Measurements from ENCODE around the gene CACYBP.

The CACYBP gene

DNA sequence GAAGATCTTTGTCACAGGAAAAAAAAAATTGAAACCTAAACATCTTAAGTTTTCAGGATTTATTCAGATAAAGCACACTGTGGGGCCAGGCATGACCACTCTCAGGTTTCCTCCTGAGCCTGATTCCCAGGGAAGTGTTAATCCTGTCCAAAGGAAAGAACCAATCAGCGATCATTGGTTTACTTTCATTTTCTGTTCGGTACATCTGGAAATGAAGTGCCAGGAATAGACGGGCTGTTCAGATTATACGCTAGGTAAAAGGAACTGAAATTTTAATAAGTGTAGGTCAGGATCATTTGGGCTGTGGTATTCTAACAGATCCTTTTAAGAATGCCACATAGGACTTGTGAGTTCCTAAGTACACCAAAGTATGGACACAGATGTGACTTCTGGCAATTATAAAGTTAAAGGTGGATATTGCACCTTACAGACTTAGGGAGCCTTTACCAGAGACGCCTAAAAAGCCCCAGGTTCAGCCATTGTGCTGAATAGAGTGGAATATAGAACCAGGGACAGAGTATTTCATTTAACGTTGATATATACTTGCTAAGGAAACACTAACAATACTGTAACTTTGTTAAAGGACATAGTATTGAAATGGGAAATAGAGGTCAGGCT, 9.3 kb upstream of the CACYBP start:
- DNase-seq: no peak
- ATAC-seq: no peak
- no peaks in the 10 kb centered on the region for H3K27me3 Mint-ChIP-seq
- peaks cover 25% of the 10 kb centered on the region for H3K4me1 Mint-ChIP-seq
- H3K4me3 Mint-ChIP-seq: peak overlapping the region; percentile 81
- H3K9me3 Mint-ChIP-seq: no peaks in the 10 kb centered on the region
- peak overlapping the region; percentile 89 for H3K27ac Mint-ChIP-seq
- H3K36me3 Mint-ChIP-seq (ENCODE audit: low read depth): peaks cover 5% of the 10 kb centered on the region

DNA sequence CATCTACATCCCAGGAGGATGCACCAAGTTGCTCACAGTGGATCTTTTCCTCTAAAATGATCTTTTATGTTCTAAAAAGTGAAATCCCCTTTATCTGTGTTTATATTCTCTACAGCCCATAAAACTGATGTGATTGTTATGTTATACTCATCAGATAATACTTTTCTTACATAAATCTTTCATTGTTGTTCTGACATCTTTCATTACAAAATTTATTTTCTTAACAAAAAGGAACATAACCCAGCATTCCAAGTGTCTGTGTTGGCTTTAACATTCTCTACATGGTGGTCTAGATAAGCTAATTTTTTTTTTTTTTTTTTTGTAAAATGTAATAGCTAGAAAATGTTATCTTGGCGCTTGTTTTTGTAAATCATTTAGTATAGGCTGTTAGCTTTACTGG, 8.3 kb upstream of the CACYBP start:
- no peak overlapping the region for H3K27ac Mint-ChIP-seq
- no peaks in the 10 kb centered on the region for H3K9me3 Mint-ChIP-seq
- peaks cover 7% of the 10 kb centered on the region for H3K36me3 Mint-ChIP-seq (ENCODE audit: low read depth)
- no peaks in the 10 kb centered on the region for H3K27me3 Mint-ChIP-seq
- no peak overlapping the region for H3K4me3 Mint-ChIP-seq
- DNase-seq (no peak), ATAC-seq (no peak)
- peaks cover 27% of the 10 kb centered on the region for H3K4me1 Mint-ChIP-seq

DNA sequence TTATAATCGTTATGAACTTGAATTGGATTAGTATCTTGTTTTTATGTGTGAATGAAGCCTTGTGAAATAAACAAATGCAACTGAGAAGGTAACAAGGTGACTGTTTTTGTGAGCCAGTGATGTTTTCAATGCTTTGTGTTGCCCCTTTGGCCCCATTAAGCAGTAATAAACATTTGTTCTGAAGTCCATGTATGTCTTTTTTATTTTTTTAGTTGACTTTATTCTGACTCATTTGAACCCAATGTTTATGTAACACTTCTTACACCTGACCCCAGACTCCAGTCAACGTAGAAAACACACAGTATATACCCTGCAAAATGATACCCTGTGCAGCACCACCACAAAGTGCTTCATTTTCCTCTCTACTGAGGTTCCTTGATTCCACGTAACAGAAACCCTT, 4.6 kb upstream of the CACYBP start:
- Mint-ChIP-seq H3K36me3 (ENCODE audit: low read depth) (peaks cover 12% of the 10 kb centered on the region), H3K9me3 (no peaks in the 10 kb centered on the region), H3K4me3 (no peak overlapping the region), H3K4me1 (peaks cover 26% of the 10 kb centered on the region), H3K27me3 (no peaks in the 10 kb centered on the region), H3K27ac (no peak overlapping the region)
- DNase-seq (no peak), ATAC-seq (no peak)

DNA sequence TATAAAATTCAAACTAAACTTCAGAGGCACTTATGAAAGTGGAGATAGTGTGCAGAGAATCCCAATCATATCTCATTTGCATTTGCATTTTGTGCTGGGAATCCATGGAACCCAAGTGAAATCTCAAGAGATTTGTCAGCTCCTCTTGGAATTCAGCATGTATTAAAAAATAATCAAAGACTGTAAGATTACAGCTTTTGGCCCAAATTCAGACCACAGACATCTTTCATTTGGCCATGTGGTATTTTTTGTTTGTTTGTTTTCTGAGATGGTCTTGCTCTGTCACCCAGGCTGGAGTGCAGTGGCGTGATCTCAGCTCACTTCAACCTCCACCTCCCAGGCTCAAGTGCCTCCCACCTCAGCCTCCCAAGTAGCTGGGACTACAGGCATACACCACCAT, 3.8 kb upstream of the CACYBP start:
- peaks cover 20% of the 10 kb centered on the region for H3K36me3 Mint-ChIP-seq (ENCODE audit: low read depth)
- H3K27me3 Mint-ChIP-seq: no peaks in the 10 kb centered on the region
- no peaks in the 10 kb centered on the region for H3K9me3 Mint-ChIP-seq
- DNase-seq: no peak
- no peak for ATAC-seq
- H3K4me3 Mint-ChIP-seq: no peak overlapping the region
- peaks cover 26% of the 10 kb centered on the region for H3K4me1 Mint-ChIP-seq
- H3K27ac Mint-ChIP-seq: no peak overlapping the region

DNA sequence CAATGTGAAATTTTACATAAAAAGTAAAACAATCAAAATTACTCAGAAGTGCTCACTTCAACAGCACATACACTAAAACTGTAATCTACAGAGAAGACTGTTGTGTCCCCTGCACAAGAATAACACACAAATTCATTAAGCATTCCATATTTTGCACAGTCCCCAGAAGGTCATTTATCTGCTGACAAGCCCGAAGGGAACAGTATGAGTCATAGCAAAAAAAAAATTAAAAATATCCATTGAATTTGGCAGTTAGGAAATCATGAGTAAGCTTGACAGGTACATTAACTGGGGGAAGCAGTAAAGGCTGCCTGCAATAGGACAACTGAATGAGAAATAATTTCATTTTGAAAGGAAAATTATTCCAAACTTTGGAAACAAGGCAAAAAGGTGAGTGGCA, 3.3 kb upstream of the CACYBP start:
- H3K4me3 Mint-ChIP-seq: no peak overlapping the region
- DNase-seq (no peak), ATAC-seq (no peak)
- no peaks in the 10 kb centered on the region for H3K9me3 Mint-ChIP-seq
- no peaks in the 10 kb centered on the region for H3K27me3 Mint-ChIP-seq
- H3K27ac Mint-ChIP-seq: peak overlapping the region; percentile 49
- H3K36me3 Mint-ChIP-seq (ENCODE audit: low read depth): peaks cover 25% of the 10 kb centered on the region
- peaks cover 30% of the 10 kb centered on the region for H3K4me1 Mint-ChIP-seq

DNA sequence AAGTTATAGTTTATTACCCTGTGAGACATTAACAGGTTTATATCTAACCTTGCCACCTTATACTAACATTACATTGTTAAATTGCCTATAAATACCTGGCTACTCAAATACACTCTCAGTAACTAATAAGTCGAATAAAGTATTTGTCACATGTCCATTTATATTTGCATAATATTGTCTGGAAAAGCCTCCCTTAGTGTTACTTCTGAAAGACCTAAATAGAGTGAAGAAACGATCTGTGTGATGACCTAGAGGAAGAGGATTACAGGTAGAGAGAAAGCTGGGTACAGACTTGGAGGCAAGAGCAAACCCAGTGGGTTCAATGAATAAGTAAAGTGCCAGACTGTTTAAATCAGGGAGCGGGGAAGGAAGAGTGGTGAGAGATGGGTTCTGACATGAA, 2.7 kb upstream of the CACYBP start:
- Mint-ChIP-seq H3K4me3 (no peak overlapping the region), H3K4me1 (peaks cover 35% of the 10 kb centered on the region), H3K27ac (peak overlapping the region; percentile 29), H3K9me3 (no peaks in the 10 kb centered on the region), H3K27me3 (no peaks in the 10 kb centered on the region), H3K36me3 (ENCODE audit: low read depth) (peaks cover 30% of the 10 kb centered on the region)
- no peak for ATAC-seq
- no peak for DNase-seq

DNA sequence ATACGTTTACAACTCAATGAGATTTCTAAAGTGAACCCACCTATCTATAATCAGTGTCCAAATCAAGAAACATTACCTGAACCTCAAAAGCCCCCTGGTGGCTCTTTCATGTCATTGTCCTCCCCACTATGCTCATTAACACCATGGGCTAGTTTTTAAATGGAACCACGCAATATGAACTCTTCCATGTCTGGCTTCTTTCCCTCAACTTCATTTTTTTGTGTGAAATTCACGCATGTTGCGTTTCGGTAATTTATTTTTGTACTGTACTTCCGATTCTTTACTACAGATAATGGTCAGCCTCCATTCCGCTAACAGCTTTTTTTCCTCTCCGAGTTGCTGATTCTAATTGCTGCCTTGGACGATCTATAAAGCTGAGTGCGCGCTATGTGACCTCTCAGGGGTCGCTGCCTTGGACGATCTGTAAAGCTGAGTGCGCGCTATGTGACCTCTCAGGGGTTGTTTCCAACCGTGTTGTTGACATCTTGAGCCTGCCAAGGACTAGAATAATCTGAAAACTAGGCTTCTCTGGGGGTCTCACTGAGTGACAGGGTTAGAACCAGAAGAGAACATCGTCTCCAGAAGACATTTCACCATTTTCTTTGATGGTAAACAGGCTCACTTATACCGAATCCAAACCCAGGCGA, 1.1 kb upstream of the CACYBP start:
- ATAC-seq: no peak
- Mint-ChIP-seq H3K4me1 (peaks cover 49% of the 10 kb centered on the region), H3K27ac (no peak overlapping the region), H3K36me3 (ENCODE audit: low read depth) (peaks cover 38% of the 10 kb centered on the region), H3K27me3 (no peaks in the 10 kb centered on the region), H3K9me3 (no peaks in the 10 kb centered on the region), H3K4me3 (no peak overlapping the region)
- DNase-seq: peak; percentile 27

DNA sequence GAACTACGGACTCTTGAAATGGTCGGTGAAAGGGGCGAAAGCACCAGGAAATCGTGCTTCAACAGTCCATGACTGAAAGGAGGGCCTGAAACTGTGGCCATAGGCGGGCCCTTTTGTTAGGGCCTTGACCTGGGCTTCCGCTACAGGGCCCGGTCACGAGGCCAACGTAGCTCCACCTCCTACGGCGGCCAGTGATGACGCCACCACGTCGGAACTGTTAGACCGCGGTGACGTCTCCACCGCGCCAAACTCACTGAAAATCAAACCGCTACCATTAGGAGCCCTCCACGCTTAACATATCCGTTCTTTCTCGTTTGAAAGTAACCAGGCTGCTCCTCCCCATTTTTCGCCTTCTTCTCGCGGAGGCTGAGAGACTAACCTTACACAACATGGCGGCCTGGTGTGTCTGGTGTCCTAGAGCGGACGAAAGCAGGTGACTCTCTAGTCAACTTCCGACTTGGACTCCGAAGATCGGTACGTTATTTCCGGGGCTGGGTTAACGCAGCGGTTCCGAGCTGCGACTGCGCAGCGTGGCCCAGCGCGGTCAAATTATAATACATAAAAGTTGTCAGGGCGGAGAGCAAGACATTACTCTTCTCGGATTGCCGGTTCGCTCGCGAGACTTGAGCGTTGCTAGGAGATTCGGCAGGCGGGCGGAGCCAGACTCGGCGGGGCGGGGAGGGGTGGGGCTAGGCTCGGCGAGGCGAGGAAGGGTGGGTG, 371 bp upstream of the CACYBP start:
- Mint-ChIP-seq H3K36me3 (ENCODE audit: low read depth) (peaks cover 39% of the 10 kb centered on the region), H3K9me3 (no peaks in the 10 kb centered on the region), H3K27ac (no peak overlapping the region), H3K4me1 (peaks cover 55% of the 10 kb centered on the region), H3K4me3 (no peak overlapping the region), H3K27me3 (no peaks in the 10 kb centered on the region)
- peak; percentile 91 for ATAC-seq
- DNase-seq: peak; percentile 97

DNA sequence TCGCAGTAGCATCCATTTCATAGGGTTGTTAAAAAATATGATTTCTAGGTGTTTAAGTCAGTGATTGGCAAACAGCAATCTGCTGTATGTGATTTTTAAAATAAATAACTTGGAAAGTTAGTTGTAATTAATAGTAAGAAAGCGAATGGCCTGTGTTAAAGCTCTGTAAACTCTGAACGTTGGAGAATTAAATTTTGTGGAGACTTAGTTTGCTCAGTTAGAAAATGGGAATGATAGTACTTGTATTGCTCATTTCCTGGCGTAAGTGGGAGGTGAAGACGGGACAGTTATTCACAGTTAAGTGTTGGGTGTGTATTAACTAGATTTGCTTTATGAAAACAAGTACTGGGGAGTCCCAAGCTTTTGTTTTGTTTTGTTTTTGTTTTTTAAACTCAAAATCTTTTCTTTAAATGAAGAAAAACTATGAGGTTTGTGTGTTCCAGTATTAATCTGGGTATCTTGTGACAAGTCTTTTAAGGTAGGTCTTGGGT, 995 bp downstream of the CACYBP start:
- Mint-ChIP-seq H3K27ac (peak overlapping the region; percentile 91), H3K4me3 (no peak overlapping the region), H3K4me1 (peaks cover 67% of the 10 kb centered on the region), H3K36me3 (ENCODE audit: low read depth) (peaks cover 48% of the 10 kb centered on the region), H3K27me3 (no peaks in the 10 kb centered on the region), H3K9me3 (no peaks in the 10 kb centered on the region)
- ATAC-seq (no peak), DNase-seq (no peak)

DNA sequence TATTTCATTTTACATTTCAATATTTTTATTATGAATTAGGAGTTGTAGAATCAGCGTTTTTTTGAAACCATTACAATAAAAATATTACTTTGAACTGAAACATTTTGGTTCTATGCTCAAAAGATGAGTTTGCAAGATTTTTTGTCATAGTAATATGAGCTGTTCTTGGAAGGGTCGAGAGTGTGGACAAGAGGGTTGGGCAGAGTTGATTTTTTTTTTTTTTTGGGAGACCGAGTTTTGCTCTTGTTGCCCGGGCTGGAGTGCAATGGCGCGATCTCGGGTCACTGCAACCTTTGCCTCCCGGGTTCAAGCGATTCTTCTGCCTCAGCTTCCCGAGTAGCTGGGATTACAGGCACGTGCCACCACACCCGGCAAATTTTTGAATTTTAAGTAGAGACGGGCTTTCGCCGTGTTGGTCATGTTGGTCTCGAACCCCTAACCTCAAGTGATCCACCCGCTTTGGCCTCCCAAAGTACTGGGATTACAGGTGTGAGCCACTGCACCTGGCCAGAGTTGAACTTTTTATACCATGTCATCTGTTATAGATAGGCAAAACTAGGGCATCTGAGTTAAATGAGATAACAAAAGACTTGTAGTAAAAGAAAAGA, 3.3 kb downstream of the CACYBP start:
- Mint-ChIP-seq H3K36me3 (ENCODE audit: low read depth) (peaks cover 52% of the 10 kb centered on the region), H3K27ac (peak overlapping the region; percentile 72), H3K27me3 (no peaks in the 10 kb centered on the region), H3K4me3 (peak overlapping the region; percentile 58), H3K9me3 (no peaks in the 10 kb centered on the region), H3K4me1 (peaks cover 54% of the 10 kb centered on the region)
- ATAC-seq: no peak
- no peak for DNase-seq

DNA sequence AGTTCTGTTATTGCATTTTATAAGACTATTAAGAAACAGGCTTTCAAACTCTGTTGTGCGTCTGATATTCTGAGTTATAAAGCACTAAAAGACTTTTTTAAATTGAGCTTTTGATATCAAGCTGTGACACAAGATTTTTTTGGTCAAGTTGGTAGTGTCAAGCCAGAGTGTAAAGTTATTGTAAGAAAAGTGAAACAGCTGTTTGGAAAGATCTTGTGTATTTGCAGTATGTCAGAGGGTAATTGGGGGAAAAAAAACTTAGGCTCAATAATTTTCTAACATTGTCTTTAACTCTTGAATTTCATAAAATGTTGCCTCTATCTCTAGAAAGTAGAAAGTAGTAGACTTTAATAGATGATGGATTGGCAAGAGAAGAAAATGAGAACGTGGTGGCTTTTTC, 3.8 kb downstream of the CACYBP start:
- Mint-ChIP-seq H3K9me3 (no peaks in the 10 kb centered on the region), H3K36me3 (ENCODE audit: low read depth) (peaks cover 57% of the 10 kb centered on the region), H3K4me3 (peak overlapping the region; percentile 58), H3K4me1 (peaks cover 55% of the 10 kb centered on the region), H3K27ac (peak overlapping the region; percentile 77), H3K27me3 (no peaks in the 10 kb centered on the region)
- no peak for DNase-seq
- no peak for ATAC-seq

DNA sequence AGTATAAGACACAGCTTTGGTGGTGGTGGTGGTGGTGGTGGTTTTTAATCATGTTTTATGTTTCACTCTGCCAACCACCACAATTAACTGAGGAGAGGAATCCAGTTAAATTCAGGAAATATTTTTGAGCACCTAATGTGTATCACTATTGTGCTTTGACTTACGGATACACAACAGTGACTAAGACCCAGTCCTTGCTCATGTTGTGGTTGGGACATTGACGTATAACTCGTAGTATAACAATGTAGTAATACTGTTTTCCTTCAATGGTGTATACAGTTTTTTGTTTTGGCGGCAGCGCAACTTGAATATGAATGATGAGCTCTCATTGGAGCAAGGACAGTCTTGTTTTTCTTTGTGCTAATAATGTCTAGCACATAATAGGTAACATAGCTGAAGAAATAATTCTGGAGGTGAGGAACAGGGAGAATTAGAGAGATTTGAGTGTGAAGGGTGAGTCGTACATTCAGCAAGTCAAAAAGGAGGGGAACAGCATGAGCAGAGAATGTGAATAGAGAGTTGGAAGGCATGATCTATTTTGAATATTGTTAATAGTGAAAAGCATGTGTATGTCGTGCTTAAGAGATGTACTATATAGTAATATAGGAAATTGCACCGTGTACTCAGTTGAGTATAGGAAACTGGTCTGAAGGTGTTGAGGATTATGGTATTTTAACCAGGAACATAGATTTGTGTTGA, 5.5 kb downstream of the CACYBP start:
- no peaks in the 10 kb centered on the region for H3K27me3 Mint-ChIP-seq
- no peak for DNase-seq
- peak; percentile 35 for ATAC-seq
- peak overlapping the region; percentile 43 for H3K27ac Mint-ChIP-seq
- H3K36me3 Mint-ChIP-seq (ENCODE audit: low read depth): peaks cover 69% of the 10 kb centered on the region
- H3K9me3 Mint-ChIP-seq: no peaks in the 10 kb centered on the region
- no peak overlapping the region for H3K4me3 Mint-ChIP-seq
- peaks cover 59% of the 10 kb centered on the region for H3K4me1 Mint-ChIP-seq

DNA sequence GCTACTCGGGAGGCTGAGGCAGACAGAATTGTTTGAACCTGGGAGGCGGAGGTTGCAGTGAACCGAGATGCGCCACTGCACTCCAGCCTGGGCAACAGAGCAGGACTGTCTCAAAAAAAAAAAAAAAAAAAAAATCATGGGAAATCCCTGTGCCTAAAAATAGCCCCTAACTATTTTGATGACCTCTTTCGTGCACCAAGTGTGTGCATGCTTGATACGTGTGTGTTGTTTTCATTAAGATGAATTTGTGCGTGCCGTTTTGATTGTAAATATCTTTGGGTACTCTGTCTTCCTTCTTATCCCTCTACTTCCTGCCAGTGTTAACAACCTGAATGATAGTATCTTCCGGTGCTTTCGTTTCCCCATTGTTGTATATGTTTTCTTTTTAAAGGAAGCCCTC, 9.8 kb downstream of the CACYBP start:
- Mint-ChIP-seq H3K36me3 (ENCODE audit: low read depth) (peaks cover 72% of the 10 kb centered on the region), H3K4me3 (no peak overlapping the region), H3K9me3 (no peaks in the 10 kb centered on the region)

DNA sequence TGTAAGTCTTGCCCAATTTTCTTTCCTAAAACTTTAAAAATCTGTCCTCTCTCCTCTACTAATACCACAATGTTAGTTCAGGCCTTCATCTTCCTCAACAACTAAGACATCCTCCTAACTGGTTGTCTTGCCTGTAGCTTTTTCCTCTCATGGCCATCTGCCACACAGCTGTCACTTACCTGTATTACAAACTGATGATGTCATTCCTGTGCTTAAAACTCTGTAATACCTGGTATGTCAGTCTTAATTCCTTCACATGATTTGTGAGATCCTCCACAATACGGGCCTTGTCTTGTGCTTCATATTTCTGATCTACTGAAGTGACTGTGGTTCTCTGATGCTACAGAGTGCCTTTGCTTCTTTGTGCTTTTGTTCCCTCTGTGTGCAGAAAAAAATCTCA, 13.7 kb downstream of the CACYBP start:
- Mint-ChIP-seq H3K4me1 (peaks cover 8% of the 10 kb centered on the region), H3K27ac (peak overlapping the region; percentile 56), H3K4me3 (no peak overlapping the region), H3K9me3 (no peaks in the 10 kb centered on the region), H3K27me3 (no peaks in the 10 kb centered on the region), H3K36me3 (ENCODE audit: low read depth) (peaks cover 64% of the 10 kb centered on the region)
- DNase-seq: no peak
- no peak for ATAC-seq

More for the DNA sequence above, 9.8 kb downstream of the CACYBP start:
- ATAC-seq (no peak), DNase-seq (no peak)
- peaks cover 20% of the 10 kb centered on the region for H3K4me1 Mint-ChIP-seq
- peak overlapping the region; percentile 40 for H3K27ac Mint-ChIP-seq
- H3K27me3 Mint-ChIP-seq: no peaks in the 10 kb centered on the region
